Subcutaneous adipose tissue (tissue), 4 donors: ENCODE results near the gene CCDC107. TPM values are rescaled to one million over a fixed set of nuclear protein-coding genes. Genes with fewer than 3 reads are reported as not detected.

ENCODE experiments used
- CTCF ChIP-seq: fragments of 450-650 bp; IDR thresholded peaks from one replicate; pipeline ENCODE4 v1.5.1; 2016; ENCODE audit warnings: low read depth, mild to moderate bottlenecking, control low read depth, antibody characterized with exemption, moderate library complexity
- total RNA-seq, 4 donors: library from RNA; depleted of rRNA; stranded (reverse); fragments of >200 nt; gene quantifications; one replicate each; pipeline ENCODE4 v1.1.0, GENCODE V29; 2016

Gene CCDC107
- total RNA-seq, 4 donors from 2014 or later: 60.7 to 119 (median 97.2) TPM

- no peak for TF ChIP-seq CTCF
Measured at GRCh38 chr9:35664531-35665470, 6.7 kb downstream of the CCDC107 start, which contains the start of gene ARHGEF39. Gene ARHGEF39 (minus strand): TSS chr9:35665195. CDS start chr9:35665169, 26 bp downstream.

GRCh38 chr9:35665471-35665818, 7.4 kb downstream of the CCDC107 start:
- no peak for TF ChIP-seq CTCF

- no peak for TF ChIP-seq CTCF
Measured at GRCh38 chr9:35666045-35666444, 8.0 kb downstream of the CCDC107 start.

GRCh38 chr9:35666549-35666948, 8.5 kb downstream of the CCDC107 start:
- no peak for TF ChIP-seq CTCF

GRCh38 chr9:35667939-35668338, 9.8 kb downstream of the CCDC107 start:
- TF ChIP-seq CTCF: no peak

GRCh38 chr9:35669331-35670145, 11.4 kb downstream of the CCDC107 start:
- TF ChIP-seq CTCF: no peak
